HepG2 (cell line): ENCODE results near the gene ATP2B3. TPM values are rescaled to one million over a fixed set of nuclear protein-coding genes. Genes with fewer than 3 reads are reported as not detected.

ENCODE experiments used
- ATF3 ChIP-seq: sonication (generic); formaldehyde crosslinking; IDR thresholded peaks from 2 replicates; pipeline ENCODE4 v1.4.0; 2020; ENCODE audit warnings: missing genetic modification reagents
- CBX1 ChIP-seq: IDR thresholded peaks from one replicate; pipeline ENCODE4 v1.6.1; 2016; ENCODE audit warnings: antibody characterized with exemption, low read depth
- CTCF ChIP-seq: sonication (generic); formaldehyde crosslinking; IDR thresholded peaks from 2 replicates; pipeline ENCODE4 v1.5.0; 2020; ENCODE audit warnings: mild to moderate bottlenecking, missing genetic modification reagents, moderate library complexity
- EZH2 ChIP-seq: conservative IDR thresholded peaks from 2 replicates; pipeline ENCODE4 v1.6.1; 2012; ENCODE audit warnings: mild to moderate bottlenecking, low read depth, low read length, moderate library complexity
- GATAD2A ChIP-seq: IDR thresholded peaks from 2 replicates; pipeline ENCODE4 v1.6.1; 2016
- GMEB2 ChIP-seq: IDR thresholded peaks from 2 replicates; pipeline ENCODE4 v1.6.1; 2016; ENCODE audit warnings: missing biosample characterization, missing genetic modification reagents, low read depth
- HNRNPK ChIP-seq: fragments of 200-400 bp; formaldehyde crosslinking; IDR thresholded peaks from 2 replicates; pipeline ENCODE4 v1.6.1; 2018; ENCODE audit warnings: low read length, low read depth, moderate library complexity, mild to moderate bottlenecking; ENCODE audit not compliant: poor library complexity, severe bottlenecking
- LRRFIP1 ChIP-seq: sonication (generic); formaldehyde crosslinking; conservative IDR thresholded peaks from 2 replicates; pipeline ENCODE4 v1.4.0; 2020; ENCODE audit warnings: missing genetic modification reagents
- MLX ChIP-seq: IDR thresholded peaks from 2 replicates; pipeline ENCODE4 v1.6.1; 2016
- NFKB2 ChIP-seq: sonication (generic); formaldehyde crosslinking; IDR thresholded peaks from 2 replicates; pipeline ENCODE4 v1.4.0; 2020; ENCODE audit warnings: missing genetic modification reagents, borderline replicate concordance
- RFX3 ChIP-seq: IDR thresholded peaks from 2 replicates; pipeline ENCODE4 v1.6.1; 2016; ENCODE audit warnings: missing biosample characterization, missing genetic modification reagents
- SALL1 ChIP-seq: sonication (generic); formaldehyde crosslinking; IDR thresholded peaks from 2 replicates; pipeline ENCODE4 v1.8.0; 2022; ENCODE audit warnings: mild to moderate bottlenecking, missing genetic modification reagents
- SALL2 ChIP-seq: sonication (generic); formaldehyde crosslinking; IDR thresholded peaks from 2 replicates; pipeline ENCODE4 v1.8.1; 2023; ENCODE audit warnings: mild to moderate bottlenecking, missing genetic modification reagents, inconsistent platforms
- SP4 ChIP-seq: sonication (generic); formaldehyde crosslinking; IDR thresholded peaks from 2 replicates; pipeline ENCODE4 v1.8.1; 2023; ENCODE audit warnings: mild to moderate bottlenecking, missing genetic modification reagents
- STAG1 ChIP-seq: sonication (generic); formaldehyde crosslinking; IDR thresholded peaks from 2 replicates; pipeline ENCODE4 v1.4.0; 2020; ENCODE audit warnings: missing genetic modification reagents
- TARDBP ChIP-seq: sonication (generic); formaldehyde crosslinking; IDR thresholded peaks from 2 replicates; pipeline ENCODE4 v1.8.0; 2022; ENCODE audit warnings: mild to moderate bottlenecking, missing genetic modification reagents
- TFE3 ChIP-seq: IDR thresholded peaks from 2 replicates; pipeline ENCODE4 v1.6.1; 2016
- ZBTB7A ChIP-seq: sonication (generic); formaldehyde crosslinking; IDR thresholded peaks from 2 replicates; pipeline ENCODE4 v1.8.0; 2022; ENCODE audit warnings: mild to moderate bottlenecking, missing genetic modification reagents
- ZNF557 ChIP-seq: sonication (generic); formaldehyde crosslinking; IDR thresholded peaks from 2 replicates; pipeline ENCODE4 v1.4.0; 2020; ENCODE audit warnings: missing genetic modification reagents
- polyA plus RNA-seq, 8 experiments: library from polyadenylated mRNA; depleted of rRNA in 3 of 8; stranded (reverse) in 7 of 8; unstranded in 1 of 8; fragments of >200 nt; fragmentation: Illumina TruSeq in 4 of 8; extraction: Trizol in 4 of 8; gene quantifications; 2 replicates each; pipeline versions ENCODE4 v1.2.1 to v1.2.3, GENCODE V29; 2011 to 2016; ENCODE audit warnings: low read depth in 4 of 8, missing spikeins in 1 of 8, mixed read lengths in 1 of 8; ENCODE audit not compliant: insufficient read depth in 1 of 8
- total RNA-seq, 5 experiments: library from RNA; depleted of rRNA; stranded (reverse); fragments of >200 nt; fragmentation: Illumina TruSeq; extraction: Trizol; gene quantifications; 2 replicates each; pipeline ENCODE4 v1.2.3, GENCODE V29; 2016; ENCODE audit warnings: low read depth in 1 of 5

ATP2B3 gene
- total and polyA plus RNA-seq, 2 of the 13 experiments (the other 11 are each of a cell fraction or from before 2014, with no cell fraction given) = not detected

GRCh38 chrX:153609917-153610835, 92.7 kb downstream of the ATP2B3 start (continued):
- TF ChIP-seq MLX (CRISPR knock-in tag) (0 out of 2 replicates have a peak, but pooled peaks have one; percentile 39), NFKB2 (CRISPR knock-in tag) (peak; percentile 70; the same call in 1 of the 2 replicates), SALL1 (CRISPR knock-in tag) (peak; percentile 48), GATAD2A (CRISPR knock-in tag) (peak; percentile 51; the same call in 1 of the 2 replicates), SP4 (CRISPR knock-in tag) (no peak), SALL2 (CRISPR knock-in tag) (peak; percentile 64; the same call in 1 of the 2 replicates), RFX3 (CRISPR knock-in tag) (peak; percentile 66), TARDBP (CRISPR knock-in tag) (0 out of 2 replicates have a peak, but pooled peaks have one; percentile 20), ATF3 (CRISPR knock-in tag) (no peak), HNRNPK (peak; percentile 31), EZH2 (no peak), CTCF (CRISPR knock-in tag) (peak; percentile 94), LRRFIP1 (CRISPR knock-in tag) (no peak), STAG1 (peak; percentile 92), GMEB2 (CRISPR knock-in tag) (peak; percentile 79), CBX1 (no peak), TFE3 (CRISPR knock-in tag) (0 out of 2 replicates have a peak, but pooled peaks have one; percentile 30), ZNF557 (CRISPR knock-in tag) (no peak), ZBTB7A (peak; percentile 78)
